Activated CD4-positive, alpha-beta T cell treated with anti-CD3 and anti-CD28 coated beads, Interleukin-2, amount 10 ng/mL, durations not matched to agents 7 days and 5 days (primary cell): ENCODE data around the gene C2CD2L. TPM values are rescaled to one million over a fixed set of nuclear protein-coding genes. Genes with fewer than 3 reads are reported as not detected.
"Not testable (repeated sequence)": the region's sequence is repeated elsewhere in the genome, so short reads cannot be mapped to it uniquely, and the experiment has no call there.

Experiments
- CTCF ChIA-PET: fragments of 350-600 bp; sonication (Branson Sonifier 250); formaldehyde crosslinking; loops from one replicate; lab custom pipeline; 2021; ENCODE audit warnings: antibody characterized with exemption; lab: Charles Lee
- POLR2A ChIA-PET: fragments of 350-600 bp; sonication (Branson Sonifier 250); formaldehyde crosslinking; loops from one replicate; lab custom pipeline; 2021; ENCODE audit warnings: antibody characterized with exemption; lab: Charles Lee
- DNase-seq: peaks from one replicate; pipeline ENCODE4 v3.0.0-alpha.2; 2020
- H3K27ac Mint-ChIP-seq: one replicate; pipeline ENCODE4 v1.8.0; 2021; ENCODE audit warnings: mild to moderate bottlenecking, moderate library complexity, mixed read lengths
- H3K27me3 Mint-ChIP-seq: one replicate; pipeline ENCODE4 v1.8.0; 2021; ENCODE audit warnings: mixed read lengths
- H3K36me3 Mint-ChIP-seq: one replicate; pipeline ENCODE4 v1.8.0; 2021; ENCODE audit warnings: low read depth, mixed read lengths
- H3K4me1 Mint-ChIP-seq: one replicate; pipeline ENCODE4 v1.8.0; 2021; ENCODE audit warnings: mixed read lengths
- H3K4me3 Mint-ChIP-seq: one replicate; pipeline ENCODE4 v1.8.0; 2021; ENCODE audit warnings: mild to moderate bottlenecking, moderate library complexity, mixed read lengths
- H3K9me3 Mint-ChIP-seq: one replicate; pipeline ENCODE4 v1.8.0; 2021; ENCODE audit warnings: mixed read lengths
- total RNA-seq, 2 experiments: library from RNA; stranded (reverse); gene quantifications; one replicate each; pipeline ENCODE4 v1.2.3, GENCODE V29; 2021

C2CD2L gene
- 10 to 100 TPM; 28.4 to 30.0 TPM for total RNA-seq

DNA sequence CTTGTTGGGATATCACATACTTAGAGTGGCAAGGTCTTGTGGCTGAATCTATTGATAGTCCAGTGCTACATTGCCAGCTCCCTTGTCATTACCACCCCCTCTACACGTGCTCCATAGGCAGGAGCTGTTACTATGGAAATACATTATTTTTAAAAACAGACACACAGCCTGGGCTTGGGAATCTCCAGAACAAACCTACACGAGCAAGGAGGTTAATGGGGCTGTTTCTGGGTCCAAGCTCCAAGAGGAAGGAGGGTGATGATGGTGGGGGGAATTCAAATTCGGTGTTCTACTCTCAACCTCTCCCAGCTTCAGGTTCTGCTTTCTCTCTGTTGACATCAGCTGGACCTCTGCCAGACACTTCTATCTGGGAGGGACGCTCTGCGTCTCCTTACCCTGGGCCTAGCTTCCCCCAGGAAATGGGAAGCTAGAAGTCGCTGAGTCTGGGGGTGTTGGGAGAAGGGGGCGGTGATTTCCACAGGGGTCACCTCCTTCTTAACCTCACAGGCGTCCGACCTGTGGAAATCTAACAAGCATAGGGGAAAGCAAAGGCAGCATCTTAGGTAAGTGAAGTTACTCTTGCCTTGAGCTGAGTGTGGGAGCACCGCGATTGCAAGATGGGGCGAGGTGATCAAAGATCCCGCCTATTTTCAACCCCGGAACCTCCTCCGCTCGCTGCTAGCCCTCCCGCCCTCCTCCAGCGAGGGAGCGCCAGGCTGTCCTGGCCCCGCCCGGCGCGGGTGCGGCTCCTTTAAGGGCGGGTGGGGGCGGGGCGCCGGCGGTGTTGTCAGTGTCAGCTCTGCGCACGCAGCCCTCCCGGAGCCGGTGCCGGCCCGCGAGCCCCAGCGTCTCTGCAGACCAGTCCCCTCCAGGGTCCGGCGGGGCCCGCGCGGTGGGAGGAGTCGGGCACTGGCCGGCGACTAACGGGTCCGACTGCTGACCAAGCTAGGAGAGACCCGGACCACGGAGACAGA, at the start of gene C2CD2L:
C2CD2L (plus strand) TSS at position 781 of the 974 bp plus-strand sequence. CDS start 398 bp downstream, outside the sequence.
- H3K9me3 Mint-ChIP-seq: no peaks in the 10 kb centered on the region
- ChIA-PET POLR2A (interaction anchor here (0.6 to 1.5 kb wide), 6 partner anchors 10 to 325 kb away, joined by 3 to 7 read pairs (median 4); partner anchors contain the start of gene CBL), CTCF (interaction anchor here (0.6 to 1.9 kb wide), 11 partner anchors 9 to 234 kb away, joined by 3 to 8 read pairs (median 3); partner anchors contain the start of gene C1QTNF5)
- no peaks in the 10 kb centered on the region for H3K27me3 Mint-ChIP-seq
- H3K27ac Mint-ChIP-seq: peak within 1 kb of the TSS; percentile 94
- peaks cover 32% of the 10 kb centered on the region for H3K36me3 Mint-ChIP-seq
- H3K4me1 Mint-ChIP-seq: peaks cover 58% of the 10 kb centered on the region
- DNase-seq: peak; percentile 92
- peak within 1 kb of the TSS; percentile 92 for H3K4me3 Mint-ChIP-seq

DNA sequence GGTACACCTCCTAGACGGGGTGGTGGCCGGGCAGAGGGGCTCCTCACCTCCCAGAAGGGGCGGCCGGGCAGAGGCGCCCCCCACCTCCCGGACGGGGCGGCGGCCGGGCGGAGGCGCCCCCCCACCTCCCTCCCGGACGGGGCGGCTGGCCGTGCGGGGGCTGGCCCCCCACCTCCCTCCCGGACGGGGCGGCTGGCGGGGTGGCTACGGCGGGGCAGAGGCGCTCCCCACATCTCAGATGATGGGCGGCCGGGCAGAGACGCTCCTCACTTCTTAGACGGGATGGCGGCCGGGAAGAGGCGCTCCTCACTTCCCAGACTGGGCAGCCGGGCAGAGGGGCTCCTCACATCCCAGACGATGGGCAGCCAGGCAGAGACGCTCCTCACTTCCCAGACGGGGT, 48.0 kb upstream of the C2CD2L start:
- H3K27me3 Mint-ChIP-seq, H3K9me3 Mint-ChIP-seq, CTCF ChIA-PET, DNase-seq, H3K27ac Mint-ChIP-seq, POLR2A ChIA-PET, H3K4me3 Mint-ChIP-seq: not testable (repeated sequence)
- Mint-ChIP-seq H3K4me1 (peaks cover 29% of the 10 kb centered on the region), H3K36me3 (peaks cover 21% of the 10 kb centered on the region)

DNA sequence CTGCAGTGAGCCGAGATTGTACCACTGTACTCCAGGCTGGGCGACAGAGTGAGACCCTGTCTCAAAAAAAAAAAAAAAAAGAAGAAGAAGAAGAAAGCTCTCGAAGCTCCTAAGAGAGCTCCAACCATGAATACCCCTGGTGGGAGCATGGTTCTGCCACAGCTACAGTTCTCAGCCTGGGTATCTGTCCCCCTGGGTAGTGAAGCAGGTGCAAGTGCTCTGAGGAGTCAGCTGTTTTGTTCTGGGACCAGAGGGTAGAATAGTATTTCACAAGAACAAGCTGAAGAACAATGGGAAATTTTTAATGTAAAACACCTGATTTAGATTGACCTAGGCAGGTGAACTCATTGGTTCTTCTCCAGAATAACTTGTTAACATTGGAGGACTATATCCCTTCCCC, 45.9 kb upstream of the C2CD2L start:
- H3K27ac Mint-ChIP-seq: no peak overlapping the region
- no peak for DNase-seq
- peaks cover 5% of the 10 kb centered on the region for H3K36me3 Mint-ChIP-seq
- no peak overlapping the region for H3K4me3 Mint-ChIP-seq
- H3K27me3 Mint-ChIP-seq: no peaks in the 10 kb centered on the region
- H3K4me1 Mint-ChIP-seq: peaks cover 27% of the 10 kb centered on the region
- no peaks in the 10 kb centered on the region for H3K9me3 Mint-ChIP-seq
- CTCF ChIA-PET: interaction anchor here (0.6 to 1.1 kb wide), 3 partner anchors 41 to 67 kb away, joined by 3 read pairs; no protein-coding TSS in a partner anchor
- POLR2A ChIA-PET: no interaction called here

DNA sequence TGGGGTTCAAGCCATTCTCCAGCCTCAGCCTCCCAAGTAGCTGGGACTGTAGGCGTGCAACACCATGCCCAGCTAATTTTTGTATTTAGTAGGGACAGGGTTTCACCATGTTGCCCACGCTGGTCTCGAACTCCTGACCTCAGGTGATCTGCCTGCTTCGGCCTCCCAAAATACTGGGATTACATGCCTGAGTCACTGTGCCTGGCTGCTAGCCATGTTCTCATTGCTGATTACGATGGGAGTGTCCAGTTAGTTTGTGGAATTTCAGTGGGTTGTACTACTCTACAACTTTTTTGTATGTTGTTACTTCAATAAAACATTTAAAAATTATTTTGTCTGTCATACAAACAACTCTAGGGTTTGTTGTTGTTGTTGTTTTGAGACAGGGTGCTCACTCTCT, 44.4 kb upstream of the C2CD2L start:
- H3K36me3 Mint-ChIP-seq: peaks cover 3% of the 10 kb centered on the region
- DNase-seq: no peak
- H3K4me1 Mint-ChIP-seq: peaks cover 33% of the 10 kb centered on the region
- H3K4me3 Mint-ChIP-seq: no peak overlapping the region
- no peaks in the 10 kb centered on the region for H3K27me3 Mint-ChIP-seq
- CTCF ChIA-PET: interaction anchor here (0.9 kb wide), 1 partner anchor 260 kb away, joined by 3 read pairs; no protein-coding TSS in a partner anchor
- no peaks in the 10 kb centered on the region for H3K9me3 Mint-ChIP-seq
- H3K27ac Mint-ChIP-seq: no peak overlapping the region
- POLR2A ChIA-PET: no interaction called here

DNA sequence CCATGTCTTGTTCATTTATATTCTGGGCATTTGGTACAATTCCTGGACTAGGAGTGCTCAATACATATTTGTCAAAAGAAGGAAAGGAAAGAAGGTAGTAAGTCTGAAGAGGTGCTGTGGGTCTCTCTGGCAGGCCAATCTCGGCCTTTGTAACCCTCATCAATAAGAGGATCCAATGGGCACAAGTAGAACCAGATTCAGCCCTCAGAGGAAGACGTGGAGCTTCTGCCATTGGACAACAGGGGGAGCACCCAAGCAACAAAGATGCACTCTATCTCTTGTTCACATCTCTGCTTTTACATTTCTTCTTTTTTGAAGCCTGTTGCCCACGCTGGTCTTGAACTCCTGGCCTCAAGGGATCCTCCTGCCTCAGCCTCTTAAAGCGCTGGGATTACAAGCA, 41.8 kb upstream of the C2CD2L start:
- peaks cover 12% of the 10 kb centered on the region for H3K36me3 Mint-ChIP-seq
- DNase-seq: peak; percentile 73
- H3K27ac Mint-ChIP-seq: no peak overlapping the region
- no peaks in the 10 kb centered on the region for H3K27me3 Mint-ChIP-seq
- H3K9me3 Mint-ChIP-seq: no peaks in the 10 kb centered on the region
- CTCF ChIA-PET: interaction anchor here (1.0 to 1.6 kb wide), 4 partner anchors 17 to 42 kb away, joined by 3 to 4 read pairs (median 4); partner anchors contain the start of gene C2CD2L
- POLR2A ChIA-PET: interaction anchor here (0.6 kb wide), 1 partner anchor 20 kb away, joined by 3 read pairs; no protein-coding TSS in a partner anchor
- peaks cover 36% of the 10 kb centered on the region for H3K4me1 Mint-ChIP-seq
- peak overlapping the region; percentile 96 for H3K4me3 Mint-ChIP-seq

DNA sequence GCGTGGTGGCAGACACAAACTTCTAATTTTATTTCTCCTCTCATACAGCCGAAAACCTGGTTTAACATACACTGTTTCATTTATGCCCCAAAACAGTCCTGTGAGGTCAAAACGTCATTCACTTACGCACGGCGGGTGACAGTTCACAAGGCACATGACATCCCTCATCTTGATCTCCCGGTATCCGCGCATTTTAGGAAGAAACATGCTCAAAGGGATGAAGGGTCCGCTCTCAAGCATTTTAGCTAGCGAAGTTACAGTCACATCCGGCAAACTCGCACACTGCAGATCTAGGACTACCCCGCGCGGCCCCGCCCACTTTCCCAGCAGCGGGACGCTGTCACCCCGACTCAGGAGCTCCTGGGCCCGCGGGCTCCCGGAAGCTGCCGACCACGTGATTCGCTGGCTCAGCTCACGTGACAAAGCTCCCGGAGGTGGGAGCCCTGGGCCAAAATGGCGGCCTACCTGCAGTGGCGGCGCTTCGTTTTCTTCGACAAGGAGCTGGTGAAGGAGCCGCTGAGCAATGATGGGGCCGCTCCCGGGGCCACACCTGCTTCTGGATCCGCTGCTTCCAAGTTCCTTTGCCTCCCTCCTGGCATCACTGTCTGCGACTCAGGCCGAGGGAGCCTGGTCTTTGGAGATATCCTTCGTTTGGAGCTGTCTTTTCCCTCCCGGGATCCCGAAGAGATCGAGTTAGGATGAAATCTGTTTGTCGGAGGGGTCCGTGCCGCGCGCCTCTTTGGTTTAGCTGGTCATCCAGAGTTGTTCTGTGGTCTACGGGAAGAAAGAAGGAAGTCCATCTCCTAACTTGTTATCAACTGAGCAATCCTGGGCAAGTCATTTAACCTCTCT, 39.5 kb upstream of the C2CD2L start, which contains the start of gene VPS11:
VPS11 (plus strand) TSS at position 448 of the 852 bp plus-strand sequence; CDS start at position 454, 6 bp downstream.
- no peaks in the 10 kb centered on the region for H3K9me3 Mint-ChIP-seq
- H3K27me3 Mint-ChIP-seq: no peaks in the 10 kb centered on the region
- H3K36me3 Mint-ChIP-seq: peaks cover 15% of the 10 kb centered on the region
- peak within 1 kb of the TSS; percentile 96 for H3K4me3 Mint-ChIP-seq
- H3K4me1 Mint-ChIP-seq: peaks cover 36% of the 10 kb centered on the region
- CTCF ChIA-PET: interaction anchor here (0.5 to 1.9 kb wide), 12 partner anchors 11 to 257 kb away, joined by 3 to 5 read pairs (median 4); partner anchors contain the start of genes CBL, DPAGT1 and HYOU1
- DNase-seq: peak; percentile 99
- POLR2A ChIA-PET: interaction anchor here (0.7 to 1.3 kb wide), 5 partner anchors 9 to 101 kb away, joined by 3 to 8 read pairs (median 4); partner anchors contain the start of gene HYOU1
- H3K27ac Mint-ChIP-seq: peak within 1 kb of the TSS; percentile 98

DNA sequence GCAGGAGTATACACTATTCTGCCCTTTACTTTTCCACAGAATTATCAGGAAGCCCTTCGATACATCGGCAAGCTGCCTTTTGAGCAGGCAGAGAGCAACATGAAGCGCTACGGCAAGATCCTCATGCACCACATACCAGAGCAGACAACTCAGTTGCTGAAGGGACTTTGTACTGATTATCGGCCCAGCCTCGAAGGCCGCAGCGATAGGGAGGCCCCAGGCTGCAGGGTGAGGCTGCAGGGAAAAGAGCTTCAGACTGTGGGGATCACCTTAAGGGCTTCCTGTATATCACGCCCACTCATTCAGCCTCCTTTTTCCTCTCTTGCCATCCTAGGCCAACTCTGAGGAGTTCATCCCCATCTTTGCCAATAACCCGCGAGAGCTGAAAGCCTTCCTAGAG, 29.3 kb upstream of the C2CD2L start:
- Mint-ChIP-seq H3K36me3 (peaks cover 53% of the 10 kb centered on the region), H3K27me3 (no peaks in the 10 kb centered on the region), H3K27ac (no peak overlapping the region), H3K4me1 (no peaks in the 10 kb centered on the region), H3K9me3 (no peaks in the 10 kb centered on the region), H3K4me3 (no peak overlapping the region)
- DNase-seq: no peak
- ChIA-PET POLR2A (interaction anchor here (1.4 kb wide), 1 partner anchor 10 kb away, joined by 3 read pairs; the partner anchor contains the start of gene VPS11), CTCF (interaction anchor here (1.1 to 2.0 kb wide), 3 partner anchors 11 to 91 kb away, joined by 3 to 5 read pairs (median 4); partner anchors contain the start of gene NLRX1)

DNA sequence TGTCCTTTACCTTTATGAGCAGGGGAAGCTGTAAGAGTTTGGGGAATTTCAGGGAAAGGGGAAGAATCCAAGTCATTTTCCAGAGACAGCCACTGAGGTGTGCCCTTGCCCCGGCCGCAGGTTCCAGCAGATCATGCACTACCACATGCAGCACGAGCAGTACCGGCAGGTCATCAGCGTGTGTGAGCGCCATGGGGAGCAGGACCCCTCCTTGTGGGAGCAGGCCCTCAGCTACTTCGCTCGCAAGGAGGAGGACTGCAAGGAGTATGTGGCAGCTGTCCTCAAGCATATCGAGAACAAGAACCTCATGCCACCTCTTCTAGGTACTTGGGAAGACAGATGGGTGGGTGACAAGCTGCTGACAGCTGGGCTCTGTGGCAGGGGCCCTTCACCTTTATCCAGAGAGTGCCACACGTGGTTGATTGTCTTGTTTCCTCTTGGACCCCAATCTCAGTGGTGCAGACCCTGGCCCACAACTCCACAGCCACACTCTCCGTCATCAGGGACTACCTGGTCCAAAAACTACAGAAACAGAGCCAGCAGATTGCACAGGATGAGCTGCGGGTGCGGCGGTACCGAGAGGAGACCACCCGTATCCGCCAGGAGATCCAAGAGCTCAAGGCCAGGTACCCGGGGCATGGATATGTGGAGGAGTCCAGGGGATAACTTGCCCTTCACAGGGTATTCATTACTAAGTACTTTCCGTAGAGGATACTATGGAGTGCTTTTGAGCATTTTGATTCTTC, 28.3 kb upstream of the C2CD2L start:
- no peak overlapping the region for H3K27ac Mint-ChIP-seq
- ChIA-PET CTCF (interaction anchor here (0.6 to 2.0 kb wide), 4 partner anchors 12 to 90 kb away, joined by 3 to 5 read pairs (median 4); partner anchors contain the start of gene NLRX1), POLR2A (interaction anchor here (1.4 kb wide), 1 partner anchor 11 kb away, joined by 3 read pairs; the partner anchor contains the start of gene VPS11)
- DNase-seq: no peak
- no peaks in the 10 kb centered on the region for H3K4me1 Mint-ChIP-seq
- H3K27me3 Mint-ChIP-seq: no peaks in the 10 kb centered on the region
- H3K4me3 Mint-ChIP-seq: no peak overlapping the region
- peaks cover 44% of the 10 kb centered on the region for H3K36me3 Mint-ChIP-seq
- no peaks in the 10 kb centered on the region for H3K9me3 Mint-ChIP-seq

DNA sequence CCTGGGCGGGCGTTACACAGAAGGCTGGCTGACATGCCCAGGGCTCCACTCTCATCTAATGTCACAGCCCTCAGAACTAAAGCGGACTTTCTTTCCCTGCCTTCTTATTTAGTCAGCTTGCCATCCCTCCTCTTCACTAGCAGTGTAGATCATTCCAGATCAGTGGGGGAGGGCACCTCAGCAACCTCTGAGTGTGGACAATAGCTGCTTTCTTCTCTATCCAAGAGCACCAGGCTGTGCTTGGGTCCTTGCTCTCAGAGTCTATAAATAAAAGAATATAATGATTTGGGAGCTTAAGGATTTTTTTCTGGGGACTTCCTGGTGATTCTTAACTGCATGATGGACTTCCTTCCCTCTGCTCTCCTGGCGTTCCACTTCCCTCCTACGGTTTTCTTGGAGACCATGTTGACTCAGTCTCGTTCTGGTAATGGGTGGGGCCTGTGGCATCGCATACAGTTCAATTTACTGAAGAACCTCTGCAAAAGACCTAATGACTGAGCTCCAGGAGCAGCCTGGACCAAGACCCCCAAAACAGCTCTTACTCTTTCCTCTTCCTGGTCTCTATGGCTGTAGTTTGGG, 25.4 kb upstream of the C2CD2L start:
- ChIA-PET CTCF (interaction anchor here (0.8 to 1.3 kb wide), 2 partner anchors 9 to 51 kb away, joined by 3 read pairs; partner anchors contain the start of gene SLC37A4), POLR2A (no interaction called here)
- H3K27me3 Mint-ChIP-seq: no peaks in the 10 kb centered on the region
- H3K4me1 Mint-ChIP-seq: peaks cover 20% of the 10 kb centered on the region
- no peak for DNase-seq
- H3K27ac Mint-ChIP-seq: no peak overlapping the region
- H3K4me3 Mint-ChIP-seq: no peak overlapping the region
- peaks cover 39% of the 10 kb centered on the region for H3K36me3 Mint-ChIP-seq
- H3K9me3 Mint-ChIP-seq: no peaks in the 10 kb centered on the region

DNA sequence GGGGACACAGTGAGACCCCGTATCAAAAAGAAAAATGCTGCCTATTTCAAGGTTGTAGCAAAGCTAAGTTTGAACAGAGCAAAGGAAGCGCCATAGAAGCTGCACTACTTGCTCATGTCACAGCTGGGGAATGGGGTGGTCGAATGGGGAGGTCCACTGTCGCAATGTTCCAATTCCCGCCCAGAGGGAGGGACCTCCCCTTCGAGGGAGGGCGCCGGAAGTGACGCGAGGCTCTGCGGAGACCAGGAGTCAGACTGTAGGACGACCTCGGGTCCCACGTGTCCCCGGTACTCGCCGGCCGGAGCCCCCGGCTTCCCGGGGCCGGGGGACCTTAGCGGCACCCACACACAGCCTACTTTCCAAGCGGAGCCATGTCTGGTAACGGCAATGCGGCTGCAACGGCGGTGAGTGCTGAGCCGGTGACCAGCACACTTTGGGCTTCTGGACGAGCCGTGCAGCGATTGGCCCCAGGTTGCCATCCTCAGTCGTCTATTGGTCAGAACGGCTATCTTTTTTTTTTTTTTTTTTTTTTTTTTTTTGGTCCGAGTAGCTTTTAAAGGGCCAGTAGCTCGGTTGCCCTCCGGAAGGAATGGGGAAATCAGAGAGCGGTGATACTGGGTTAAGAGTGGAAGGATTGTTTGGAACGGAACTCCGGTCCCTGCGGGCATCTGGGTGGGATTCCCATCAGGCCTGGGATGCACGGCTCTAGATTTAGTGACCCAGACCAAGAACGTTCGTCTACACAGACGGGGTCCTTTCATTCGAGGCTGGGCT, 22.3 kb upstream of the C2CD2L start, which contains the start of gene HMBS:
HMBS (plus strand) TSS at position 219 of the 774 bp plus-strand sequence; CDS start at position 372, 153 bp downstream.
- peak; percentile 93 for DNase-seq
- H3K4me3 Mint-ChIP-seq: peak within 1 kb of the TSS; percentile 96
- H3K36me3 Mint-ChIP-seq: peaks cover 18% of the 10 kb centered on the region
- no peaks in the 10 kb centered on the region for H3K9me3 Mint-ChIP-seq
- no peaks in the 10 kb centered on the region for H3K27me3 Mint-ChIP-seq
- H3K4me1 Mint-ChIP-seq: peaks cover 44% of the 10 kb centered on the region
- H3K27ac Mint-ChIP-seq: peak within 1 kb of the TSS; percentile 94
- CTCF ChIA-PET: interaction anchor here (0.6 to 2.2 kb wide), 12 partner anchors 10 to 645 kb away, joined by 3 to 13 read pairs (median 4); partner anchors contain the start of genes CBL, DPAGT1 and VPS11
- POLR2A ChIA-PET: interaction anchor here (1.2 kb wide), 1 partner anchor 10 kb away, joined by 7 read pairs; a partner anchor contains a TSS
